ENCODE data around the gene AHI1.
"Not testable (repeated sequence)": the region's sequence is repeated elsewhere in the genome, so short reads cannot be mapped to it uniquely, and the experiment has no call there.

AHI1 gene

DNA sequence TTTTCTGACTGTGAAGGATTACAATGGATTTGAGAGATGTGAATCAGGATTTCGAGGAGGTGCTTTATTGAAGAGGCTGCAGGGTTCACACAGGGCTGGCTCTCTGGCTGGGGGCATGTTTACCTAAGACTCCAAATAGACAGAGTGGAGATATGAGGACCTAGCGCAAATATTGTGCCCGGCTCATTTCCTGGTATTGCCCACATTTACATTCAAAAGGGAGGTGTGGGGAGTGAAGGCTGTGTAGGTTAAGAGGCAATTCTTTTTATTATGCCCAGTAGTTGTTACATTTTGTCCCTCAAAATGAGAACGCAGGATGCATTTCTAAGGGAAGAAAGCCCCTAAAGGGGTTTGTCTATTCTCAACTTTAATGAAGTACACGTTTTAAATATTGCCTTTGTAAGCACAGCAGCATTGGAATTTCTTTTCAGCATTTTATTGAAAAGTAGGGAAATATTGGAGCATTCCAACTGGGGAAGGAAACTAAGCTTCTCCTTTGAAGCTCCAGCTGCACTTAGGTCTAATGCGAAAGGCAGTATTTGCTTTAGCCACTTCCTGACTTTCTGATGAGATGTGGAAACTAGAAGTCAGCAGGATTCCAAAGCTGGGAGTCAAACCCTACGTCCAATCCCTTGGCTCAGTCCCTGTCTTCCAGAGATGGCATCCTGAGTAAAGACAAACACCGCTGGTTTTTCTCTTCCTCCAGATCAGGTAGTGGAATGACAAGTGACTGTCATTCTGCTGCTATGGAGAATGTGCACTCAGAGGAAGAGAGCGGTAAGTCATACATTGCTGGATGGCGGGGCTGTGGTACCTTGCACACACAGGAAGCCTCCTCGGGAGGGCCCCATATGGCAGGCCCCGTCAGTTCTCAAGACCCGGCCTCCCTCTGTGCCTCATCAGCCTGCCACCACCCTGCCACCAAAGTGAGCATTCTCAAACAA is 245.8 kb downstream of the AHI1 start:
- no peak for DNase-seq

DNA sequence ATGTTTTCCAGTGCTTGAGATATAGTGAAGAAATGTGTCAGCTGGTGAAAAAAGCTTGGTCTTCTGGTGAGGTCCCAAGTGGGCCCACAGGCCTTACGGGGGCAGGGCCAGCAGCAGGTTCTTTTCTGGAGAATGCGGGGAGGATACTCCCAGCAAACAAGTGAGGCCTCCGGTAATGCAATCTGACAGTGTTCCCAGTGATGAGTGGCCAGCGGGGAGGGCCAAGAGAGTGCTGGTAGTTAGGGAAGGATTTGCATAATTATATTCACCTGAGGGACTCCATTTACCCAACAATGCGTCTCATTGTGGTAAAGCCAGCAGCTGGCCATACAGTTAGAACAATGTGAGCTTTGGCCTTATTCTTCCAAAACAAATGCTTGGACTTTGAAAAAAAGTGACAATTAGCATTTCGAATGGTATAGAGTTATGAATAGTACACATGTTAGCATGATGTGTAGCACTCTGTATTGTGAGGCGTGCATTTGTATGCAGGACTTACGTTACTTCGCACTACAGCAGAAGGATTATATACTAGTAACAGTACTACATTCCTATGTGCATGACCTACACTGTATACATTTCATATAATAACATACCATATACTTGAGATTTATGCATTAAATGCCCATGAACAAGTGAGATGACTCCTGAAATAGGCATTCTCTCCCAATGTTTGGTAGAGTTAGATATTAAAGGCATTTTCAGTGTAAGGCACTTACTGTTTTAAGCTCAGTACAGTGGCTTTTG is 246.6 kb downstream of the AHI1 start:
- DNase-seq = no peak

DNA sequence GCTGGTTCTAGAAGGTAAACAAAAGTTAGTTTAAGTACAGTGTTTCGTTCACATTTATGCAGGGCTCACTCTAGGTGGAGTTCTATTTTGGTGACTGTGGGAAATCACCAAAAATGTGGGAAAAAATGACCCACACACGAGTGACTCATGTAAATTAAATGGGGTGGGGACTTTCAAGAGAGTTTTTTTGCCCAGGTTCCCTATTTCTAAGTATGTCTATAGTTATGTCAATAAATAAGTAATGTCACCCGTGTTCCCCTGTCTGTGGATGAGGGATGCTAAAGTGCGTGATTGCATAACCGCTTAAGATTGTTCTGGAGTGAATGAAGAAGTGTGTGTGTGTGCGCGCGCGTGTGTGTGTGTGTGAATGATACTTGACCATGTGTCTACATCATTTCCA is 247.3 kb downstream of the AHI1 start:
- no peak for DNase-seq

DNA sequence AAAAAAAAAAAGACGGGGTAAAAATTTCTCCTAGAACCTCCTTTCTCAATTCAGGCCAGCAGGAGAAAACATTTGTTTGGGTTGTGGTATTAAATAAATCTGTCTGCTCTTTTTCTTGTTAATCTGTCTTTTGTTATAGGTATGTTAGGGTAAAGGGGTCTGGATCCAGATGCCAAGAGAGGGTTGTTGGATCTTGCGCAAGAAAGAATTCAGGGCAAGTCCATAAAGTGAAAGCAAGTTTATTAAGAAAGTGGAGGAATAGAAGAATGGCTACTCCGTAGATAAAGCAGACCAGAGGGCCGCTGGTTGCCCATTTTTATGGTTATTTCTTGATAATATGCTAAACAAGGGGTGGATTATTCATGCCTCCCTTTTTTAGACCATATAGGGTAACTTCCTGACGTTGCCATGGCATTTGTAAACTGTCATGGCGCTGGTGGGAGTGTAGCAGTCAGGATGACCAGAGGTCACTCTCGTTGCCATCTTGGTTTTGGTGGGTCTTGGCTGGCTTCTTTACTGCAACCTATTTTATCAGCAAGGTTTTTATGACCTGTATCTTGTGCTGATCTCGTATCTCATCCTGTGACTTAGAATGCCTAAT is 251.0 kb downstream of the AHI1 start:
- DNase-seq = not testable (repeated sequence)

DNA sequence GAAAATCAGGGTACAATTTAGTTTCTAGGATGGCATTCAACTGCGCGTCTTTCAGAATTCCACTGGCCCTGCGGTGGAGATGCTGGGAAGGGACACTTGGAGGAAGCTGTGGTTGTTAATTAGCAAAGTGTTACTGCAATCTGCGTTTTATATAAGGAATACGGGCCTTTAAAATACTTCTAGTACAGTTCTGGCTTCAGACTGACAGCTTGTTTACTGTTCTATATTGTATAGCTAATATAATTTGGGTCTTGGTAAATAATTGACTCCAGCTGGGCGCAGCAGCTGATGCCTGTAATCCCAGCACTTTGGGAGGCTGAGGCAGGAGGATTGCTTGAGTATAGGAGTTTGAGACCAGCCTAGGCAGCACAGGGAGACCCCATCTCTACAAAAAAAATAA is 252.7 kb downstream of the AHI1 start:
- no peak for DNase-seq

DNA sequence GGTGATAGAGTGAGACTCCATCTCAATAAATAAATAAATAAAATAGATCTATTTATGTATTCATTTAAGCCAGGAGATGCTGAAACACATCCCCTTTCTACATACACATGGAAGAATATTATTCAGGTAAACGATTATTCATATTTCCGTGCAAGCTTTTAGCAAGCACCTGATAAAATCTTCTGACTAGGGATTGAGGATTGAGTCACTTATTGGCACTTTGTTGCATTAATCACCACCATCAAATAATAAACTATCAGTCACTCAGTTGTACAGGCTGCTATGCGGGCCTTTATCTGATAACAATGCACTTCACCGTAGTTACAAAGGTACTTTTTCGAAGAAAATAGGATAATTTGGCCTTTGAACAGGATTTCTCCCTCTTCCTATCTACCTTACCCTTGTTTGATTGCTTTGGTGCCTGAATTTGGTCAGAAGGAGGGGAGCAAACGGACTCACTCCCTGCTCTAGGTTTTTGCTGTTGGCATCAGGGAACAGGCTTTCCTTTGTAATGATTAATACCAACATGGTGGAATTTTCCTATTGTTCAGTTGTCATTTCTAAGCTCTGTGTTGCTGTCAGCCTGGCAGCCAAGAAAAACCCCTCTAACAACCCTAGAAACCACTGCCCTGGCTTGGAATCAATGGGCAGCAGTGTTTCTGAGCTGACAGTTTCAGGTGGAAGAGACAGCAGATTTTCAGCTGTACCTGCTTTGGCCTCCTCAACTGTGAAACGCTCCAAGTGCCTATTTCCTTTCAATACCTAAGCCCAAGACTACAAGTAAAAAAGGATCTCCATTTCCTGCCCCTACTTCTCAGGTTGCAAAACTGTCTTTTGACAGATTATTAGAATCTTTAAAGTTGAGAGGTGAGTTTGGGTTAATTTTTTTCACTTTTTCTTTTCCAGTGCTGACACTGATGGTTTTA is 253.4 kb downstream of the AHI1 start:
- no peak for DNase-seq

DNA sequence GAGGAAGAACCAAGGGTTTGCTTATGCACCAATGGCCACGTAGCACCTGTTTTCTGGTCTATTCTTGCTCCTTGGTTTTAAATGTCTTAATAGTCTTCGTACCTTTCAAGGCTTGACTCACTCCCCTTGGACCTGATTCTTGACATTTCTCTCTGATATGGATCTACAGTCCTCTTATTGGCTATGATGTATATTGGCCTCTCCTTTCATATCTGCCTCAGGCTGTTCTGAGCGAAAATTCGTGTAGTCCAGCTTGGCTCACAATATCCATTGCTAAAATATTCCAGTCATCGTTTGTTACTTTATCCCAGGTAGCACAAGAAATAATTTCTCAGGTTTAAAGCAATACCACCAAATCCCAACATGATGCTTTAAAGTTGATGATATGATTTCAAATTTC is 256.8 kb downstream of the AHI1 start:
- DNase-seq = no peak

DNA sequence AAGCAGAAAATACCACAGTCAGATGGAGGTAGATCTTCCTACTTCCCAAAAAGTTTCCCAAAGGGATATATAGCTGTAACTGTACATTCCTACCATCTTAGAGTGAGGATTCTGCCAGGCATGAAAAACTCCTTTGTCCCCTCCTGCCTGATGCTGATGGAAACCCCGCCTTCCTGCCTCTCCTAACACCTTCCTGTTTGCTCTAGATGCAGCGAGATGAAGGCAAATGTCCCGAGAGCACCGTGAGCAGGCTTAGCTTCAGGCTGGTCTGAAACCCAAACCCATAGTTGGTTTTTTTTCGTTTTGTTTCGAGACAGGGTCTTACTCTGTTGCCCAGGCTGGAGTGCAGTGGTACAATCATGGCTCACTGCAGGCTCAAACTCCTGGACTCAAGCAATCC is 260.8 kb downstream of the AHI1 start:
- no peak for DNase-seq

DNA sequence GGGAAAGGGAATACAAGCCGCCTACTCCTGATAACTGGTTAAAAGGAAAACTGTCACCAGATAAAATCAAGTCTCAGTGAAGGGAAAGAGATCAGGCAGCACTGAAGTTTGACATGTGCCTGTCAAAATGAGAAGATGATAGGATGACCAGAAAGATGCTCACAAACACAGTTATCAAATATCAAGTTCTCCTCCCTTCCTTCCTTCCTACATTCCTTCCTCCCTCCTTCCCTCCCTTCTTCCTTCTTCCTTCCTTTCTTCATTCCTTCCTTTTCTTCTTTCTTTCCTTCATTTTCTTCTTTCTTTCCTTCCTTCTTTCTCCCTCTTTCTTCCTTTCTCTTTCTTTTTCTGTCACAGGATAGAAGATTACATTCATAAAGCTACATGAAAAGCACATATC is 261.2 kb downstream of the AHI1 start:
- no peak for DNase-seq

DNA sequence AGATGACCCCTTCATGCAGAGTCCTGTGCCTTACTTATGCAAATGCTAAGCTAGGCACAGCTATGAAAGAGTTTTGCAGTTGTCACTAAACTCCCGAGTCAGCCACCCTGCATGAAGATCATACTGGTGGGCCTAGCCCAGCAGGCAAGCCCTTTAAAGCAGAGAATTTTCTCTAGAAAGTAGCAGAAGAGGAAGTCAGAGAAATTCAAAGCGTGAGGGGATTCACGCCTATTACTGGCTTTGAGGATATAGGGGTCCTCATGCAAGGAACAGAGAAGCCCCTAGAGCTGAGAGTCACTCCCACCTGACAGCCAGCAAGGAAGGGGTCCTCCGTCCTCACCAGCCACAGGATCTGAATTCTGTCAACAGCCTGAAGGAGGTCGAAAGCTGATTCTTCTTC is 261.8 kb downstream of the AHI1 start:
- DNase-seq = no peak

DNA sequence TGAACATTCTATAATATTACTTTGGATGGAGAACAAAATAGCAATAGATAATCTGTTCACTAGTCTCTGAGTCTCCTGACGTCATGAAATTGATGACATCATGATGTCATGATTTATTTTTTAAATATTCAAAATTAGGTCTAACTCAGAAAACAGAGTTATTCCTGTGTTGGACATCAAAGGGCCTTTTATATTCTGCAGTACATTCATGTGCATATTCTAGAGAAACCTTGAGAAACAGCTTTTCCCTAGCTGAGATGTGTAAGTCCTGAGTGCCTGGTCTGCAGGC is 263.1 kb downstream of the AHI1 start:
- DNase-seq = no peak

DNA sequence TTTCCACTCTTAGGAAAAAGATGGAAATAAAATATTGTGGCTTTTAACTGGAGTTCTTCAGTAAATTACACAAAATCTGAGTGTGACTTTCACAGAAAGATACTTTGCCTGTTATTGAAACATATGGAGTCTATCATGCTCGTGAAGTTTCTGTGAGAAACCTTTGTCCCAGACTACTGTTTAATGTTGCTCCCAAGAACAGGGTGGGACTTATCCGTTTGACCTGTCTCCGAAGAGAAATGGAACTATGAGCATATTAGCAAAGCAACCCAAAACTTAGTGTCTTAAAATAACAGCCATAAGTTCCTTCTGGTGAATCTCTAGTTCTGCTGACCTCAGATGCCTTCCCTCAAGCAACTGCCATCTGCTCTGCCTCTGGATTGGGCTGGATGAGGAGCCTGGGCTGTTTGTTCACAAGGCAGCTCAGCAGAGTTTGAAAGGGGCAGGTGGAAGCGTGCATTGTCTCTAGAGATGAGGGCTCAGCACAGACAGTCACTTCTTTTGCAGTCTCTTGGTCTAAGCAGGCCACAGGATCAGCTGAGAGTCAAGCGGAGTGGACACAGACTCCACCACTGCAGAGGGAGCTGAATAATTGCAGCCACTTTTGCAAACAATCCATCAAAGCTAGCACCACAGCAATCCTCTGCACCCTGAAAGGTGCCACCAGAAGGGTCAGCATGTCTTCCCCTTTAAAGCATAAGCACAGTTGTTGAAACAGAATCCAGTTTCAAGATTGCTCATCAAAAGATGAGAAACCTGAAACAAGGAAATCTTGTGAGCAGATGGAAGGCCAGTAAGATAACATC is 263.7 kb downstream of the AHI1 start:
- no peak for DNase-seq
